Measurements from ENCODE around the gene USH2A.

GRCh38 chr1:216350186-216350585 lies 73.1 kb downstream of the USH2A start:
- no peak for TF ChIP-seq EGR1 (IDR thresholded peaks at IDR 0.05)
- no peak for TF ChIP-seq TCF12 (IDR thresholded peaks at IDR 0.05; ENCODE audit: low read depth)
- TF ChIP-seq EP300 (IDR thresholded peaks at IDR 0.05; ENCODE audit: borderline replicate concordance), result no peak
- TF ChIP-seq YY1 (IDR thresholded peaks at IDR 0.05; ENCODE audit: low read depth), result no peak
- no peak for TF ChIP-seq REST (IDR thresholded peaks at IDR 0.05; ENCODE audit: low read depth)
- no peak for TF ChIP-seq TEAD4 (IDR thresholded peaks at IDR 0.05)
- TF ChIP-seq RAD21 (IDR thresholded peaks at IDR 0.05; ENCODE audit: low read depth), result no peak
- TF ChIP-seq NFIC (IDR thresholded peaks at IDR 0.05), result no peak
- TF ChIP-seq MAX (IDR thresholded peaks at IDR 0.05), result no peak
- TF ChIP-seq ZBTB7A (IDR thresholded peaks at IDR 0.05; ENCODE audit: low read depth), result no peak
- TF ChIP-seq, protein P1, sequence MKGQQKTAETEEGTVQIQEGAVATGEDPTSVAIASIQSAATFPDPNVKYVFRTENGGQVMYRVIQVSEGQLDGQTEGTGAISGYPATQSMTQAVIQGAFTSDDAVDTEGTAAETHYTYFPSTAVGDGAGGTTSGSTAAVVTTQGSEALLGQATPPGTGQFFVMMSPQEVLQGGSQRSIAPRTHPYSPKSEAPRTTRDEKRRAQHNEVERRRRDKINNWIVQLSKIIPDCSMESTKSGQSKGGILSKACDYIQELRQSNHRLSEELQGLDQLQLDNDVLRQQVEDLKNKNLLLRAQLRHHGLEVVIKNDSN (IDR thresholded peaks at IDR 0.05), result no peak
